Measurements from ENCODE around the gene NCOA7. TPM values are rescaled to one million over a fixed set of nuclear protein-coding genes. Genes with fewer than 3 reads are reported as not detected.

The NCOA7 gene
- total and polyA plus RNA-seq, 9 of the 15 experiments (the other 6 are each of a cell fraction or from before 2014, with no cell fraction given): 5.8 to 14.6 (median 9.3) TPM

- TF ChIP-seq ADNP (tag; IDR thresholded peaks at IDR 0.05) (peak; percentile 55; the same call in 1 of the 2 replicates), NR2C2 (CRISPR knock-in tag; IDR thresholded peaks at IDR 0.05) (no peak), NR2C2 (tag; IDR thresholded peaks at IDR 0.05) (peak; percentile 64; the same call in 1 of the 2 replicates), KLF1 (tag; IDR thresholded peaks at IDR 0.05) (no peak), CUX1 (CRISPR knock-in tag; IDR thresholded peaks at IDR 0.05) (peak; percentile 23; the same call in 1 of the 2 replicates), SNAPC5 (CRISPR knock-in tag; IDR thresholded peaks at IDR 0.05) (no peak), ZNF512 (tag; IDR thresholded peaks at IDR 0.05) (no peak), HDAC3 (IDR thresholded peaks at IDR 0.05; ENCODE audit: borderline replicate concordance, partially characterized antibody) (peak; percentile 1), STAT6 (CRISPR knock-in tag; IDR thresholded peaks at IDR 0.05) (no peak), ILK (tag; IDR thresholded peaks at IDR 0.05; ENCODE audit: borderline replicate concordance, low read depth) (no peak; the same call in 1 of the 2 replicates), ZNF274 (IDR thresholded peaks at IDR 0.05; ENCODE audit: borderline replicate concordance, low read depth, low read length) (no peak), ELK3 (CRISPR knock-in tag; IDR thresholded peaks at IDR 0.05) (no peak), ZNF740 (CRISPR knock-in tag; IDR thresholded peaks at IDR 0.05) (no peak), ZNF740 (tag; IDR thresholded peaks at IDR 0.05) (no peak)
These were observed 132.7 kb downstream of the NCOA7 start (continued) for GRCh38 chr6:125923366-125923877.
